Myocyte (in vitro differentiated cells): Measurements from ENCODE around the gene NIN. TPM values are rescaled to one million over a fixed set of nuclear protein-coding genes. Genes with fewer than 3 reads are reported as not detected.
"Not testable (repeated sequence)": the region's sequence is repeated elsewhere in the genome, so short reads cannot be mapped to it uniquely, and the experiment has no call there.

ENCODE experiments used
- DNase-seq: peaks from one replicate; pipeline ENCODE4 v3.0.0-alpha.2; 2012; ENCODE audit warnings: low read depth
- total RNA-seq: library from RNA; depleted of rRNA; stranded (reverse); fragments of >200 nt; gene quantifications from 2 replicates; pipeline ENCODE4 v1.2.3, GENCODE V29; 2014

The NIN gene
- total RNA-seq, 1 donor from 2014 or later = 43.3 TPM

DNA sequence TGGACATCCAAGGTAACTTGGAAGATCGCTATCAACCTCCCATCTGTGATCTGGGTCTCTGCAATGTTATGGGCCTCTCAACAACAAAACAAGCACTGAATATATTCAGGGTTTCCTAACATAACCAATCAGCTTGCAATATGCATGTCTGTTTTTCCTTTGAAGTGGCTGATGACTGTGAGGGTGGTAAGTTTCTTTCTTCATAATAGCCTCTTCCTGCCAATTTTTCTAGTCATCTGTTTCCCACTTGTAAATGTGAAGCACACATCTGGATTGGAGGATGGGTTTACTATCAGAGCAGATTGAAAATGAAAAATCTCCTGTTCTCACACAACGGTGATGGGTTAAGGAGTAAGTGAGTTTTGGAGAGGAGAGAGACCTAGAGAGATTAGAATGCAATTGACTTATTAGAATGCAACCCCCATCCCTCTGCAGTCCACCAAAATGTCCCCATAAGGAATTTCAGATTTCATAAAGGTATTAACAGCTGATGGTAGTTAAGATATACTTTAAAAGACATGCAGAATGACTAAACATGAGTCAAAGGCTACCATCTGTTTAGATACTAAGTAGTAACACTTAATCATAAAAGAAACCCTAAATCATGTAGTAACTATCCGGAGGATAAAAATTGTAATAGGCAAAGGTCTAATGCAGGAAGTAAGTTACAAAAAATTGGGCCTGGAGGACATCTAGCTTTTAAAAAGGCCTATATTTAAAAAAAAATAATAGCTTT is 104.4 kb downstream of the NIN start:
- DNase-seq = peak; percentile 73

DNA sequence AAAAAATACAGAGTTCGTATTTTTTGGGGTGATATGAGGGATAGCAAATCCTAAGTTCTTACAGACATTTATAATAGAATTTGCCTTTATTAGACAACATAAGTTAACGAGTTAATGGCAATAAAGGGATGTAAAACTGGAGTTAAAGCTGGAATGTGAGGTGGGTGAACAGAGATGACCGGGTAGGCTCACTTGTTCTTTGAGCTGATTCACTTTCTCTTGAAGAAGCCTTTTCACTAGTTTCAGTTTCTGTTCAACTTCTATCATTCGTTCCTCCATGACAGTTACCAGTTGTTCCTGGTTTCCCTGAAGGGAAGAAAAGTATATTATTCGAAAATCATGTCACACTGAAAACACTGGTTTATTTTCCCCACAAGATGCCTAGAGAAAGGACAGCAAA is 105.2 kb downstream of the NIN start:
- no peak for DNase-seq

DNA sequence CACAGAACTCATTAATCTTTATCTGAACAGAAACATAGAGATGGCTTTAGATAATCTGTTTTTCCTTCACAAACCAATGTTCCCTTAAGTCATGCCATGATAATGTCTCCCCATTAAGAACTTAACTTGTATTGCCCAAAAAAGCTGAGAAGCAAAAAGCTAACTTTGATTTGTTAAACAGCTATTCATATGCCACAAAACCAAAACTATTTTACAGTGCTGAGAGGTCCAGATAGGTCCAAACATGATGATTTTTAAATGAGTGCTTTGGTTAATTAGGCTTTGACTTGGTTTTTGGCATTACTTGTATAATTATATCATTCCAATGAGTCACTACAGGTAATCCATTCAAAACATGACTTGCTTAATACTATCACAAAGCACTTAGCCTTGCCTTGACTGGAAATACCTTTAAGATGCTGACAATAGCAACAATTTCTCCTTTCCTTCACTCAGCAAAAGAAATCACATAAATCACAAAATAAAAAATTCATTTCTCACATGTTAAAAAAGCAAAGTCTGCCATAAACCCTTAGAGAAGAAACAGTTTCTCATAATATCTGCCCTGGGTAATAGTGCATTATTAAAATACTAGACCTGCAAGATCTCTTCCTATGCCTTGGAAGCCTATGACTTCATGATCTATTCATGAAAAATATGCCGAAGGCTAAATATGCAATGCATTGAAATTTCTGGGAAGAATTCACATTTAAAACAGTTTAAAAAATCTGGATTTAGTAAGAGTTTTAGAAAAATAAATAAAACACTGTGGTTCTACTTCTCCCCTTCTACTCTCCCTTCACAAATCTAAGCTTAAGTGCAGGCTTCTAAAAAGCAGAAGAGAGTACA is 110.8 kb downstream of the NIN start:
- DNase-seq = no peak

DNA sequence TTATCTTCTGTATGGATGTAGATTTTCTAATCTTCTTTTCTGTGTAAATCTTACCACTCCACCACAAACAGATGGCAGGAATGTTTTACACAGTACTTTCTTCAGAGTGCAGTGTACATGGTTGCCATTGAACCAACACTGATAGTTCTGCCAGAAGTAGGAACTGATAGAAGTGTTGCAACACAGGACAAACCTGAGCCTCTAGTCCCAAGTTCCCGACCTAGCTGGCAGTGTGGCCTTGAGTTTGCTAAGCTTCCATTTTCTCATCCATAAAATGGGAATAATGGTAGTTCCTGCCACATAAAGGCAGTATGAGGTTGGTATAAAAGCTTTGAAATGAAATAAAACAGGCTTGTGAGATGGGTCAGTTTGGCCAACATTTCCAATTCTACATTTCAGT is 112.0 kb downstream of the NIN start:
- DNase-seq = no peak

DNA sequence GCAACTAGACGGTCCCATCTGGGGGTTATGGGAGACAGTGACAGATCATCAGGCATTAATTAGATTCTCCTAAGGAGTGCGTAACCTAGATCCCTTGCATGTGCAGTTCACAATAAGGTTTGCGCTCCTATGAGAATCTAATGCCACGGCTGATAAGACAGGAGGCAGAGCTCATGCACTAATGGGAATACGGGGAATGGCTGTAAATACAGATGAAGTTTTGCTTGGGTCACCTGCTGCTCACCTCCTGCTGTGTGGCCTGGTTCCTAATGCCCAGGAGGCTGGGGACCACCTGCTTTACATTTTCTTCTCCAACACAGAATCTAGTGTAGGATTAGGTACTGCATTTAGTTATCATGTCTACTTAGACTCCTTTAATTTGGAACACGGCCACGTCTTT is 113.2 kb downstream of the NIN start:
- no peak for DNase-seq

DNA sequence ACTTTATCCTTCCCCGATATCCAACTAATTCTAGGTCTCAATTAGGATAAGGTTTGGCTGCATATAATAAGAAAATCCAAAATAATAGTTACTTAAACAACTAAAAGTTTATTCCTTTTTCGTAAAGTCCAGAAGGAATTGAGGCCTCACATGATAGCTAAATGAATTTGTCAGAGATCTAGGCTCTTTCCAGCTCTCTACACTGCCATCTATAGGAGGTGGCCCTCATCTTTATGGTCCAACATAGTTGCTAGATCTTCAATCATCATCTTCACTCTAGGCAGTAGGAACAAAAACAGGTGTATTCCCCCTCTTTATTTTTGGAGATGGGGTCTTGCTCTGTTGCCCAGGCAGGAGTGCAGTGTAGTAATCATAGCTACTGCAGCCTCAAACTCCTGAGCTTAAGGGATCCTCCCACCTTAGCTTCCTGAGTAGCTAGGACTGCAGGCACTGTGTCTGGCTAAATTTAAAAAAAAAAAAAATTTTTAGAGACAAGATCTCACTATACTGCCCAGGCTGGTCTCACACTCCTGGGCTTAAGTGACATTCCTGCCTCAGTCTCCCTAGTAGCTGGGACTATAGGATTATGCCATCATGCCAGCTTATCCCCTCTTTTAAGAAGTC is 116.4 kb downstream of the NIN start:
- peak; percentile 31 for DNase-seq

DNA sequence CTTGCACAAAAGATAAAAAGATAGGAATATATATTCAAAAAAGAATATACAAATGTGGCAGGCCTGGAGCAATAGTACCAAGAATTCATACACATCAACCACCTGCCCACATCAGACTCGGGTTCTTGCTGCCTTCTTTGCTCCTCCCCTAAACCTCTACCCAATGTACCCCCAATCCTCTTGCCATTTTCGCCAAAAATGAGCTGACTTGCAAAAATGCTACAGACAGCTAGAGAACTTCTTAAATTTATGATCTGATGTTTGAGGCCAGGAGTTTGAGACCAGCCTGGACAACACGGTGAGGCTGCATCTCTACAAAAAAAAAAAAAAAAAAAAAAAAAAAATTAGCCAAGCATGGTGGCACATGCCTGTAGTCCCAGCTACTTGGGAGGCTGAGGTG is 119.9 kb downstream of the NIN start:
- DNase-seq = no peak

DNA sequence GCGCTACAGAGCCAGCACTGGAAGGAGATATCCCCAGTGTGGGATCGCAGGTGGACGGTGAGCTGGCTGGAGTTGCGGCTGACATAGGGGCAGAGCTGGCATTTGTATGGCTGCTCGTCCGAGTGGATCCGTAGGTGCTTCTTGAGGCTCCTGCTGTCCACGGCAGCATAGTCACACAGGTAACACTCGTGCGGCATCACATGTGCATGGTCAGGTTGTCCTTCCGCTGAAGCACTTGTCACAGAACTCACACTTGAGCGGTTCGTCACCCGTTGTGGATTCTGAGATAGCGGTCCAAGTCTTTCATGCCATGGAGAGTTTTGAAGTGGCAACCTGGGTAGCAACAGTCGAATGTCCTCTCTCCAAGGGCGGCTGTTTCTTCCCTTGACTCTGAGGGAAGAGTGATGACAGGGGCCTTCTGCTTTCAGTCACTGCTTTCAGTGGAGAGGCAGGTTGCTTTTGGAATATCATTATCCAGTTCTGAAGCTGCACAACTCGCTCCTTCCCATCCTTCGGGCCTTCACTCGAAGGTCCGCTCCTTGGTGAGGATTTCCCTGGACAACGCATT is 125.9 kb downstream of the NIN start:
- no peak for DNase-seq

DNA sequence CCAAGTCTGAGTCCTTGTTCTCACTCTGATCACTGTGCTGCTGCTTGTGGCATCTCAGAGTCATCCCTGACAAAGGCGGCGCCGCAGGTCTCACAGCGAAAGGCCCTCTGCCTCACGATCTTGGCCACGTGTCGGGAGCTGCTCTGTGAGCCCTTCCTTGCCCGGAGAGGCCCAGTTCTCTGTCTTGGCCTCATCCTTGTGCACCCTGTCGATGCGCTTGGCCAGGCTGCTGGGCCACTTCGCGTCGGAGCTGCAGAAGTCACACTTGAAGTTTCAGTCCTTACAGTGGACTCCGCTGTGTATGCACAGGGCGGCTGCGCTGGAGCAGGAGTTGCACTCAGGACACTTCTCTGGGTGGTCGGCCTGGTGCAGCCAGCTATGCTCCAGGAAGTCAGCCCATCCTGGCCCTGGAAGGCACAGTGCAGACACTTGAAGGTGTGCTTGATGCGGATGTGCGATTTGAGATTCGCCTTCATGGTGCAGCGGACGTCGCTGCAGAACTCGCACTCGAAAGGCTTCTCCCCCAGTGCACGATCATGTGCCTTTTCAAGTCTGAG is 126.4 kb downstream of the NIN start:
- no peak for DNase-seq

DNA sequence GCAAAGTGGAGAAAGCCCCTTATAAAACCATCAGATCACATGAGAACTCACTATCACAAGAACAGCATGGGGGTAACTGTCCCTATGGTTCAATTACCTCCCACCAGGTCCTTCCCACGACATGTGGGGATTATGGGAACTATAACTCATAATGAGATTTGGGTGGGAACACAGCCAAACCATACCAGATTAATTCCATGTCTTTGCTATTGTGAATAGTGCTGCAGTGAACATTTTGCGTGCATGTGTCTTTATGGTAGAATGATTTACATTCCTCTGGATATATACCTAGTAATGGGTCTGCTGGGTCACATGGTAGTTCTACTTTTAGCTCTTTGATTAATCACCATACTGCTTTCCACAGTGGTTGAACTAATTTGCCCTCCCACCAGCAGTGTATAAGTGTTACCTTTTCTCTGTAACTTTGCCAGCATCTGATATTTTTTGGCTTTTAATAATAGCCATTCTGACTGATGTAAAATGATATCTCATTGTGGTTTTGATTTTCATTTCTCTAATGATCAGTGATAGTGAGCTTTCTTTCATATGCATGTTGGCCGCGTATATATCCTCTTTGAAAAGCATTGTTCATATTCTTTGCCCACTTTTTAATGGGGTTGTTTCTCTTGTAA is 133.2 kb downstream of the NIN start:
- DNase-seq = no peak

DNA sequence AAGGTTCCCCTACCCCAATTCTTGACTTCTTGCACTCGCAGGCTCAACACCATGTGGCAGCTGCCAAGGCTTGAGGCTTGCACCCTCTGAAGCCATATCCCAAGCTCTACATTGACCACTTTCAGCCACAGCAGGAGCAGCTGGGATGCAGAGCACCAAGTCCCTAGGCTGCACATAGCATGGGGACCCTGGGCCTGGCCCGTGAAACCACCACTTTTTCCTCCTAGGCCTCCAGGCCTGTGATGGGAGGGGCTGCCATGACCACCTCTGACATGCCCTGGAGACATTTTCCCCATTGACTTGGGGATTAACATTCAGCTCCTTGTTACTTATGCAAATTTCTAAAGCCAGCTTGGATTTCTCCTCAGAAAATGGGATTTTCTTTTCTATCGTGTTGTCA is 136.7 kb downstream of the NIN start:
- DNase-seq = not testable (repeated sequence)

DNA sequence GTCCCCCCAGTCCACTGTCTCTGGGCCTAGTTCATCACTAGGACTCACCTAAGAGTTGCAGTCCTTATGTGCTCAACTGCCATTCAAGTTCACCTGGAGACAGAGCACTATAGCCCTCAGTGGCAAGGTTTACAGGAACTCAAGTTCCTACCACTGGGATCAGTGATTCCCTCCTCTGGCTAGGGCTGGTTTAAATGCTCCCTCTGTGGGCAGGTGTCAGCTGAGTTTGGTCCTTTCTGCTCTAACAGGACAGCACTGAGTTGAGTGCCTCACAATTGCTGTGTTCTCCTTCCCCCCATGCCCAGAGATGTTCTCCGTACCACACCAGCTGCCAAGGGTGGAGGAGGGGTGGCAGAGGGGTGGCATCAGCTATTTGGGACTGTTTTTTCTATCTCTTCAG is 142.1 kb downstream of the NIN start:
- no peak for DNase-seq

DNA sequence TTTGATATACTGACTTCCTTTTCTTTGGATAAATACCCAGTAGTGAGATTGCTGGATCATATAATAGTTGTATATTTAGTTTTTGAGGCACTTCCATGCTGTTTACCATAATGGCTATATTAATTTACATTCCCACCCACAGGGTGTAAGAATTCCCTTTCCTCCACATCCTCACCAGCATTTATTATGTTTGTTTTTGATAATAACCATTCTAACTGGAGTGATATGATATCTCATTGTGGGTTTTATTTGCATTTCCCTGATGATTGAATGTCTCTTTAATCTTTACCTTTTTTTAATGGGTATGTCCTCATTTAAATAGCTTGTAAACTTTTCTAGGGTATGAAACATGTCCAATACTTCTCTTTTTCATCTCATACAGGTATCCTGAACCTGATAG is 151.3 kb downstream of the NIN start:
- DNase-seq = no peak

DNA sequence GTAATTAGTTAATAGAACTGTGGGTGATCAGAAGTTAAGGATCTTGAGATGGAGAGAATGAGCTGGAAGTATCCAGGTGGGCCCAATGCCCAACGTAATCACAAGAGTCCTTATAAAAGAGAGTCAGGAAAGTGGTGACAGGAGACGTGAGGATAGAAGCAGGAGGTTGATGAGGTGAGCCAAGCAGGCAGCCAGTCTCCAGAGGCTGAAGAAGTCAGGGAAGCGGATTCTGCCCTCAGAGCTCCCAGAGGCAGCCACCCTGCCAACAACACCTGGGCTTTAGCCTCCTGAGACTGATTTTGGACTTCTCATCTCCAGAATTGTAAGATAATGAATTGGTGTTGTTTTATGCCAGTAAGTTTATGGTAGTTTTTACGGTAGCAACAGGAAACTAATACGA is 152.8 kb downstream of the NIN start:
- no peak for DNase-seq

DNA sequence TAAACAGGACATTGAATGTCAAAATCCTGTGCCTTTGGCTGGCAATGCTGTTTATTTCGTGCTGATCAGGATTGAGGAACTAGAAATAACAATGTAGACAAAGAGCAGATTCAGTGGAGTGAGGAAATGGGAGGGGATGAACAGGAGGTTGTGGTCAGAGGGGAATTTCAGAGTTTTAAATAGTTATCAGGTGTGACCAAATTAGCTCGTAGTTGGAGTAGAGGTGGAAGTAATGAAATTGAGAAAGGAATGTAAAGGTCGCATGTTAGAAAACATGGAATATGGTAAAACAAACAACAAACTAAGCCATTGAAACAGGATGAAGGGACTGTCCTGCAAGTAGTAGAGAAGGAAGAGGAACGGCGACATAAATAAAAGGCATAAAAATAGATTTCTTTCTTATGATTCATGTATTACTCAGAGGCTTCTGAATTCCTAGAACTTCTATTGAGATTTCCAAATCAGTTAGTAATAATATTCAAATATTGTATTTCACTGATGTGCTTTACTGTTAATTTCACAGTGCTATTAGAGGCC is 153.4 kb downstream of the NIN start:
- peak; percentile 55 for DNase-seq

DNA sequence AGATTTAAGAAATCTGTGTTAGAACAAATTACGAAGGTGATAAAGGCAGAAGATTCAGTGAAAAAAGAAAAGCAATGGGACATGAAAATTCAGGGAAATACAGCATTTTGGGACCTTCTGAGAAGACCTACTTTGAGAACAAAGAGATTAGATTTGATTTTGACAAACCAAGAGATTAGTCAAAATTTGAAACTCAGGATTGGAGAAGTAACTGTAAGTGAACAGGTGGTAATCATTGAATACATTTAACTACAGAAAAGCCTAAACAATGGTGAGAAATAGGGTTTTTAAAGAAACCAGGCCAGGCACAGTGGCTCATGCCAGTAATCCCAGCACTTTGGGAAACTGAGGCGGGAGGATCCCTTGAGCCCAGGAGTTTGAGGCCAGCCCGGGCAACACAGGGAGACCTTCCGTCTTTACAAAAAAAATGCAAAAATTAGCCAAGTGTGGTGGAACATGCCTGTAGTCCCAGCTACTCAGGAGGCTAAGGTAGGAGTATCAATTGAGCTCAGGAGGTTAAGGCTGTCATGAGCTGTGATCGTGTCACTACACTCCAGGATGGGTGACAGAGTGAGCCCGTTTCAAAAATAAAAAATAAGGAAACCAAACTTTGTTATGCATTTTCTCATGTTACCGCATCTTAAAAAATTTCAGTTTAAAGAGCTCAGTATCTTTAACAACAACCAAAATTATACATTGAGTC is 154.0 kb downstream of the NIN start:
- DNase-seq = no peak

DNA sequence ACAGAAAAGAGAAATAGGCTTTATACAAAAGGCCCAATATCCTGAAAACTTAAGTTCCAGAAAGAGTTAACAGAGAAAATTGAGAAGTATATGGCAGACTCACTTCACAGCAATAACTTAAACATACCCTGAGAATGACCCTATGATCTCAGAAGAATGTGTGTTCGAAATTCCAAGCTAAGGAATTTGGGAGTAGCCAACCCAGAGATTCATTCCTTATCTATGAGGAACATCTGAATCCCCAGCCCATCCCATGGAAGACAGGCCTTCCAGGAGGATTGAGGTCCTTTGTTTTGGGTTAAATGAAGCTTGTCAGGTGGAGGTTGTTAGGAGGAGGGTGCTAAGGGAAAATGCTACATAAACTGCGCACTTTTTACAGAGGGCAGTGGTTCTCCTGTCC is 155.4 kb downstream of the NIN start:
- peak; percentile 62 for DNase-seq

DNA sequence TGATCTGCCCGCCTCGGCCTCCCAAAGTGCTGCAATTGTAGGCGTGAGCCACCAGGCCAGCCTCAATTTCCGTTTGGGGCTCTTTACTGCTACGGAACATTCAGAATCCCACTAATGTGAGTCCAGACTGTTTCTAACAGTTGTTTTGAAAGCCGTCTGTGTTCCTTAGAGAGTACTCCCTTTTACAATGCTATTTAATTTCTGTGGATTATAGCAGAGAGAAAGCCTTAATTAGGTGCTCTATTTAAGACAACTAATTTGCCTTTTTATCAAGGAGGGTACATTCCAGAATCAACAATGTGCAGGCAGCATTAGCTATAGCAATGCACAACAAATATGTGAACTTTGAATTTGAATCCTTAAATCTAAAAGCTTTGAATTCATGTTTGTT is 160.1 kb downstream of the NIN start:
- no peak for DNase-seq

DNA sequence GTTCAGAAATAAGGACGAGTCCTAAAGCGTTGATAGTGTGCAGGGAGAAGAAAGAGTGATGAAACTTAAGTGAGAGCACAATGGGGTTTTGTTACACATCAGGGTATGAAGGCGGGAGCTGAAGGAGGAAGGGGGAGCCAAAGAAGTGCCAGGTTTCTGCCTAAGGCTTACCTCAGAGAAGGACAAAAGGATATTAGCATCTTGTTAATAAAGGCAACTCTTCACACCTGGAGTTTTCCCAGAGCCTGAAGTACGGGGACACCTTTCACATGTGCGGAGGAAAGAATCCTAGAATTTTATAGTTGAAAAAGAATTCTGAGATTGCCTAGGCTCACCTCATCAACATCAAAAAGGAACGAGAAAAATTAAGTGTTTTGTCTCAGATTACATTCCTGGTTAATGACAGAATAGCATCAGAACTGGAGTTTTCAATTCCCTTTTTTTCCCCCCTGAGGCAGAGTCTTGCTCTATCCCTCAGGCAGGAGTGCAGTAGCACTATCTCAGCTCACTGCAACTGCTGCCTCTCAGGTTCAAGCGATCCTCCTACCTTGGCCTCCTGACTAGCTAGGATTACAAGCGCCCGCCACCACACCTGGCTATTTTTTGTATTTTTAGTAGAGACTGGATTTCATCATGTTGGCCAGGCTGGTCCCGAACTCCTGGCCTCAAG is 160.6 kb downstream of the NIN start:
- no peak for DNase-seq
